ENCODE measurements around the gene RGSL1.

DNA sequence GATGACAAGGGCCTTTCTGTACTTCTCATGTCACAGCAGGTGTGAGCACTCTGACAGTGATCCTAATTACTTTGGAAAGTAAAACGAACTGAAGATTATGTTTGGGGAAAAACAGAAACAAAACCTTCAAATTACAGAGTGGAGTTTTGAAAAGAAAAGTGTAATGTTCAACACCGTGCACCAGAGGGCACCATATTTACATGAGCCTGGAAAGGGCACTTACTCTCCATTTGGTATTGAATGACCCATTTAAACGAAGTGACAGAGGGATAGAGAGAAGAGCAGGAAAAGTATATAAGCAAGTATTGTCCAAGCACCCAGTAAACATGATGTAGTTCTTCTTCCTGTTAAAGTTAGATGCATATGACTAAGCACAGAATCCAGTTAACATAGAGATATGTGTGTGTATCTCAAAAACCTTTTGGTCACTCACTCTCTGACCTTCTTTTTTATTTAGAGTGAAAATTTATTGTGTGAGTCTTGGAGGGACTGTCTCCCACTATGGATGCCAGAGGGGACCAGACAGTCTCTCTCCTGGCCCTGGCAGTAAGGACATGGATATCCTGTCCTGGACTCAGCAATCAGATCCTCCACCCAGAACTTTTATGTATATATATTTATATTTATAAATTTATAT is 3.8 kb upstream of the RGSL1 start:
- TF ChIP-seq, protein P1, sequence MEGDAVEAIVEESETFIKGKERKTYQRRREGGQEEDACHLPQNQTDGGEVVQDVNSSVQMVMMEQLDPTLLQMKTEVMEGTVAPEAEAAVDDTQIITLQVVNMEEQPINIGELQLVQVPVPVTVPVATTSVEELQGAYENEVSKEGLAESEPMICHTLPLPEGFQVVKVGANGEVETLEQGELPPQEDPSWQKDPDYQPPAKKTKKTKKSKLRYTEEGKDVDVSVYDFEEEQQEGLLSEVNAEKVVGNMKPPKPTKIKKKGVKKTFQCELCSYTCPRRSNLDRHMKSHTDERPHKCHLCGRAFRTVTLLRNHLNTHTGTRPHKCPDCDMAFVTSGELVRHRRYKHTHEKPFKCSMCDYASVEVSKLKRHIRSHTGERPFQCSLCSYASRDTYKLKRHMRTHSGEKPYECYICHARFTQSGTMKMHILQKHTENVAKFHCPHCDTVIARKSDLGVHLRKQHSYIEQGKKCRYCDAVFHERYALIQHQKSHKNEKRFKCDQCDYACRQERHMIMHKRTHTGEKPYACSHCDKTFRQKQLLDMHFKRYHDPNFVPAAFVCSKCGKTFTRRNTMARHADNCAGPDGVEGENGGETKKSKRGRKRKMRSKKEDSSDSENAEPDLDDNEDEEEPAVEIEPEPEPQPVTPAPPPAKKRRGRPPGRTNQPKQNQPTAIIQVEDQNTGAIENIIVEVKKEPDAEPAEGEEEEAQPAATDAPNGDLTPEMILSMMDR (IDR thresholded peaks at IDR 0.05; ENCODE audit: insufficient read depth, low read length, poor library complexity, severe bottlenecking), result peak; percentile 56
- no peak for TF ChIP-seq EZH2phosphoT487 (conservative IDR thresholded peaks at IDR 0.05; ENCODE audit: low read length)
